GM10266 (cell line): ENCODE data around the gene HIGD2B.
"Not testable (repeated sequence)": the region's sequence is repeated elsewhere in the genome, so short reads cannot be mapped to it uniquely, and the experiment has no call there.

ENCODE experiments used
- DNase-seq: peaks from one replicate; pipeline ENCODE4 v3.0.0; 2012; ENCODE audit errors: extremely low spot score
- TF ChIP-seq, protein P1 (sequence below): IDR thresholded peaks from 2 replicates; pipeline ENCODE4 v1.5.1; 2012; ENCODE audit warnings: mild to moderate bottlenecking, low read depth; ENCODE audit not compliant: control insufficient read depth, insufficient read depth; ENCODE audit errors: missing control alignments

HIGD2B gene, protein sequence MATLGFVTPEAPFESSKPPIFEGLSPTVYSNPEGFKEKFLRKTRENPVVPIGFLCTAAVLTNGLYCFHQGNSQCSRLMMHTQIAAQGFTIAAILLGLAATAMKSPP

GRCh38 chr15:72685925-72686794 lies at the start of gene HIGD2B, which contains the start of gene BBS4:
HIGD2B (minus strand) TSS chr15:72686182; CDS start chr15:72676374, 9,808 bp downstream.
BBS4 (plus strand) TSS chr15:72686207; CDS start chr15:72686228, 21 bp downstream.
- DNase-seq, result peak; percentile 78
- TF ChIP-seq, protein P1, sequence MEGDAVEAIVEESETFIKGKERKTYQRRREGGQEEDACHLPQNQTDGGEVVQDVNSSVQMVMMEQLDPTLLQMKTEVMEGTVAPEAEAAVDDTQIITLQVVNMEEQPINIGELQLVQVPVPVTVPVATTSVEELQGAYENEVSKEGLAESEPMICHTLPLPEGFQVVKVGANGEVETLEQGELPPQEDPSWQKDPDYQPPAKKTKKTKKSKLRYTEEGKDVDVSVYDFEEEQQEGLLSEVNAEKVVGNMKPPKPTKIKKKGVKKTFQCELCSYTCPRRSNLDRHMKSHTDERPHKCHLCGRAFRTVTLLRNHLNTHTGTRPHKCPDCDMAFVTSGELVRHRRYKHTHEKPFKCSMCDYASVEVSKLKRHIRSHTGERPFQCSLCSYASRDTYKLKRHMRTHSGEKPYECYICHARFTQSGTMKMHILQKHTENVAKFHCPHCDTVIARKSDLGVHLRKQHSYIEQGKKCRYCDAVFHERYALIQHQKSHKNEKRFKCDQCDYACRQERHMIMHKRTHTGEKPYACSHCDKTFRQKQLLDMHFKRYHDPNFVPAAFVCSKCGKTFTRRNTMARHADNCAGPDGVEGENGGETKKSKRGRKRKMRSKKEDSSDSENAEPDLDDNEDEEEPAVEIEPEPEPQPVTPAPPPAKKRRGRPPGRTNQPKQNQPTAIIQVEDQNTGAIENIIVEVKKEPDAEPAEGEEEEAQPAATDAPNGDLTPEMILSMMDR, result no peak

- DNase-seq, result no peak
- TF ChIP-seq, protein P1, result no peak
Observed at GRCh38 chr15:72735111-72735510, 49.1 kb upstream of the HIGD2B start.

GRCh38 chr15:72733941-72734738 lies 48.2 kb upstream of the HIGD2B start:
- TF ChIP-seq, protein P1, result no peak
- no peak for DNase-seq

GRCh38 chr15:72732516-72732915 lies 46.5 kb upstream of the HIGD2B start:
- TF ChIP-seq, protein P1, result no peak
- DNase-seq, result no peak

DNA sequence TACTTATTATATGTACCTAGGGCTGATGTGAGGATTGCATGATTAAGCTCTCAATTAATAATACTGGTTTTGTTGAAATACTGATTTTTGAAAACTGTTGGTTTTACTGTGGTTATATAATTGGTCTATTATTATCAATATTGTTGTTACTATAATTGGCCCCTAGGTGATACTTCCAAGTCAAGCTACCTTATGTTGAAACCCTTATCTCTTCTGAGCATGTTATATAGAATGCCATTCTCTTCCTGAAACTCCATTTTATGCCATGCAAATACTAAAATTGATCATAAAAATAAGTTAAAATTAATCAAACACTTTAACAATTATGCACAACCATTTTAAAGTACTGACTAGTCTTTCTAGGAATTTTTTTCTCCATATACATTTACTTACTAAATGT lies 46.1 kb upstream of the HIGD2B start:
- no peak for DNase-seq

DNA sequence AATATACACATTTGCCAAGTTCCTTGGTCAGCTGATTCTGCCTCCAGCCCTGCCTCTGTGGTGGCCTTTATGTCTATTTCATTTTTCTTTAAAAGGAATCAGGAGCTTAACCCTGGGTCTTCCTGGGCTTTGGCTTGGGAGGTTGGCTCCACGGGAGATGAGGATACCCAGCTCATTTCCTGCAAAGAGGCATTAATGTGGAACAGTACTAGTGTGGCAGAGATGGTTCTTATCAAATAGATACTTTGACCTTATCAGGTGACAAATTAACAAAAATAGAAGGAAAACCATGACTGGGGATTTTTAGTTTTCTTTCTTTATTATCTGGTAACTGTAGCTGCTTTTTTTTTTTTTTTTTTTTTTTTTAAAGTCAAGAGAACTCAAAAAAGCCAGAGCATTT lies 42.8 kb upstream of the HIGD2B start:
- DNase-seq, result no peak
- TF ChIP-seq, protein P1, result no peak

More for the DNA sequence above, 46.1 kb upstream of the HIGD2B start:
- TF ChIP-seq, protein P1, result no peak

DNA sequence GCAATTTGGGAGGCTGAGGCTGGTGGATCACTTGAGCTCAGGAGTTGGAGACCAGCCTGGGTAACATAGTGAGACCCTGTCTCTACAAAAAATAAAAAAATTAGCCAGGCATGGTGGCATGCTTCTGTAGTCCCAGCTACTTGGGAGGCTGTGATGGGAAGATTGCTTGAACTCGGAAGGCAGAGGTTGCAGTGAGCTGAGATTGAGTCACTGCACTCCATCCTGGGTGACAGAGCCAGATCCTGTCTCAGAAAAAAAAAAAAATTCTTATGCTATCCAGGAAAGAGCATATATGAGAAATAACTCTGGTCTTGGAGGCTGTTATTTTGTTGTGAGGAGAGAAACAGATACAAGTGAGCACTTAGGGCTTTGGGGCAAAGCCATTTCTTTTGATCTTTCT lies 42.3 kb upstream of the HIGD2B start:
- DNase-seq, result not testable (repeated sequence)
